ENCODE results near the gene ISCU. TPM values are rescaled to one million over a fixed set of nuclear protein-coding genes. Genes with fewer than 3 reads are reported as not detected.
"Not testable (repeated sequence)": the region's sequence is repeated elsewhere in the genome, so short reads cannot be mapped to it uniquely, and the experiment has no call there.

The ISCU gene
- total RNA-seq, 2 donors from 2014 or later, result 63.1 to 66.0 TPM

DNA sequence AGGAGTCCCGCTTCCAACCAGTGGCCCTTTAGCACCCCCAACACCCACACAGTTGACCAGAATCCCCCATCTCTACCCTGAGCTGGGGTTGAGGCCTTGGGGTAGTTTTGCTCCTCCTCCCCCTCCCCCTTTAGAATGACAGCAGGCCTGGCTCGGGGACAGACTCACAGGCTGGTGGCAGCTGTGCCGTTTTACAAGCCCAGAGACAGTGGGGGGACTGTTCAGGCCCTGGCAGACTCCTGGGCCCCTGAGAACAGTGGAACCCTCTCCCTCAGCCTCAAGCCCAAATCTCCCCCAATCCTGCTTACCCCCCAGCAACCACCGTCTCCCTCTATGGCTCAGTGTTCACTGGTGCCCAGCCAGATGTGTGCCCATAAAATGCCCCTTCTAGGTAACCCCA lies 25.4 kb downstream of the ISCU start:
- Histone ChIP-seq H3K36me3 (ENCODE audit: control insufficient read depth, insufficient read depth, low read length) (no peaks in the 10 kb centered on the region), H3K27ac (ENCODE audit: low read depth, low read length) (no peak overlapping the region), H3K4me3 (ENCODE audit: low read length) (no peak overlapping the region), H3K4me1 (ENCODE audit: control insufficient read depth, insufficient read depth, low read length) (no peaks in the 10 kb centered on the region), H3K9me3 (ENCODE audit: control insufficient read depth, low read length) (no peaks in the 10 kb centered on the region), H3K27me3 (ENCODE audit: control insufficient read depth, insufficient read depth, low read length, poor library complexity, severe bottlenecking) (no peaks in the 10 kb centered on the region), H3K9ac (ENCODE audit: extremely low read depth, low read length, poor library complexity, severe bottlenecking) (no peak overlapping the region)
- no peaks in the 10 kb centered on the region for H3K27me3 Mint-ChIP-seq (ENCODE audit: insufficient read depth)
- no peaks in the 10 kb centered on the region for H3K9me3 Mint-ChIP-seq
- DNase-seq, result no peak
- TF ChIP-seq, protein P1, sequence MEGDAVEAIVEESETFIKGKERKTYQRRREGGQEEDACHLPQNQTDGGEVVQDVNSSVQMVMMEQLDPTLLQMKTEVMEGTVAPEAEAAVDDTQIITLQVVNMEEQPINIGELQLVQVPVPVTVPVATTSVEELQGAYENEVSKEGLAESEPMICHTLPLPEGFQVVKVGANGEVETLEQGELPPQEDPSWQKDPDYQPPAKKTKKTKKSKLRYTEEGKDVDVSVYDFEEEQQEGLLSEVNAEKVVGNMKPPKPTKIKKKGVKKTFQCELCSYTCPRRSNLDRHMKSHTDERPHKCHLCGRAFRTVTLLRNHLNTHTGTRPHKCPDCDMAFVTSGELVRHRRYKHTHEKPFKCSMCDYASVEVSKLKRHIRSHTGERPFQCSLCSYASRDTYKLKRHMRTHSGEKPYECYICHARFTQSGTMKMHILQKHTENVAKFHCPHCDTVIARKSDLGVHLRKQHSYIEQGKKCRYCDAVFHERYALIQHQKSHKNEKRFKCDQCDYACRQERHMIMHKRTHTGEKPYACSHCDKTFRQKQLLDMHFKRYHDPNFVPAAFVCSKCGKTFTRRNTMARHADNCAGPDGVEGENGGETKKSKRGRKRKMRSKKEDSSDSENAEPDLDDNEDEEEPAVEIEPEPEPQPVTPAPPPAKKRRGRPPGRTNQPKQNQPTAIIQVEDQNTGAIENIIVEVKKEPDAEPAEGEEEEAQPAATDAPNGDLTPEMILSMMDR (conservative IDR thresholded peaks at IDR 0.05), result no peak
- H3K27ac Mint-ChIP-seq, result no peak overlapping the region
- H3K4me3 Mint-ChIP-seq, result no peak overlapping the region
- H3K4me1 Mint-ChIP-seq, result peaks cover 3% of the 10 kb centered on the region
- 89 to 100% methylated on average over 1 to 4 of the region's 4 CpGs for WGBS, 2 experiments (ENCODE audit: insufficient coverage in 1 of 2, insufficient read length in 1 of 2)
- H3K36me3 Mint-ChIP-seq (ENCODE audit: low read depth), result no peaks in the 10 kb centered on the region

DNA sequence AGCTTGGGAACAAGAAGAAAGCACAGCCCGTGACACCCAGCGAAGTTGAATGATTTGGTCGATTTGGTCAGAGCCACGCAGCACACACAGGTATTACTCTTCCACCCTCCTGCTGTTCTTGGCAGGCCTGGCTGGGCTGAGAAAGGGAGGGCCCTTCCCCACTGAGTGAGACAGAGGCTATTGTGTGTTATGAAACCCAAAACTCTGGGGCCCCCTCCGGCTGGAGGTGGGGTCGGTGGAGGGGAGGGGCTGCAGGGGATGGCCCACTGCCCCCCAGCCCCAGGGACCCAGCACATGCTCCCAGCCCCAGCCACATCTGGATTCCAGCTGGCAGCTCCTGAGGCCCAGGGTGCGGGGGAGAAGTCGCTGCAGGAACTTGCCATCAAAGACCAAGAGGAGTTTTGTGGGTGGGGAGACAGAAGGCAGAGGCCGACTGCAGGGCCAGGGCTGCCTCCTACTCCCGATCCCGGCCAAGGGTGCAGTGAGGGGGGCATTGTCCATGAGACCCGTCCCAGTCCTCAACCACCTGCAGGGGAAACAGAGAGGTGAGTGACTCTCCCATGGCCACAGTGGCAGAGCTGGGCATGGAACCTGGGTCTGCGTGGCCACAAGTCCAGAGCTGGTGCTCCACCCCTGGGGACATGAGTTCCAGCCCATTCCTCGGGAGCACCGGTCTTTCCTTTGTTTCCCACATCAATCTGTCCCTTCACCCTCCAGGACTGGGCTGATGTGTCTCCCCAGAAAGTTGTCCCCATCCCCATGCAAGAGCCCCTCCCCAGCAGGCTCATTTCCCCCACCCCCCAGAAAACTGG lies 26.8 kb downstream of the ISCU start:
- peak overlapping the region; percentile 74 for H3K27ac Mint-ChIP-seq
- H3K4me1 Mint-ChIP-seq, result peaks cover 3% of the 10 kb centered on the region
- TF ChIP-seq, protein P1 (conservative IDR thresholded peaks at IDR 0.05), result no peak
- H3K4me1 ChIP-seq (ENCODE audit: control insufficient read depth, insufficient read depth, low read length), result no peaks in the 10 kb centered on the region
- 46 to 64% methylated on average over 6 to 15 of the region's 15 CpGs for WGBS, 2 experiments (ENCODE audit: insufficient coverage in 1 of 2, insufficient read length in 1 of 2)
- no peaks in the 10 kb centered on the region for H3K36me3 ChIP-seq (ENCODE audit: control insufficient read depth, insufficient read depth, low read length)
- H3K27me3 ChIP-seq (ENCODE audit: control insufficient read depth, insufficient read depth, low read length, poor library complexity, severe bottlenecking), result no peaks in the 10 kb centered on the region
- no peaks in the 10 kb centered on the region for H3K27me3 Mint-ChIP-seq (ENCODE audit: insufficient read depth)
- no peaks in the 10 kb centered on the region for H3K36me3 Mint-ChIP-seq (ENCODE audit: low read depth)
- no peaks in the 10 kb centered on the region for H3K9me3 Mint-ChIP-seq
- H3K27ac ChIP-seq (ENCODE audit: low read depth, low read length), result no peak overlapping the region
- H3K4me3 ChIP-seq (ENCODE audit: low read length), result no peak overlapping the region
- no peak overlapping the region for H3K9ac ChIP-seq (ENCODE audit: extremely low read depth, low read length, poor library complexity, severe bottlenecking)
- H3K9me3 ChIP-seq (ENCODE audit: control insufficient read depth, low read length), result no peaks in the 10 kb centered on the region
- no peak overlapping the region for H3K4me3 Mint-ChIP-seq
- DNase-seq, result peak; percentile 78

- H3K36me3 ChIP-seq (ENCODE audit: control insufficient read depth, insufficient read depth, low read length), result no peaks in the 10 kb centered on the region
- WGBS, 2 experiments (ENCODE audit: insufficient coverage in 1 of 2, insufficient read length in 1 of 2), result 75 to 81% methylated on average over 5 to 7 of the region's 7 CpGs
- no peak overlapping the region for H3K4me3 ChIP-seq (ENCODE audit: low read length)
- H3K27ac Mint-ChIP-seq, result no peak overlapping the region
- no peak for DNase-seq
- H3K36me3 Mint-ChIP-seq (ENCODE audit: low read depth), result no peaks in the 10 kb centered on the region
- no peaks in the 10 kb centered on the region for H3K9me3 ChIP-seq (ENCODE audit: control insufficient read depth, low read length)
- H3K27me3 ChIP-seq (ENCODE audit: control insufficient read depth, insufficient read depth, low read length, poor library complexity, severe bottlenecking), result no peaks in the 10 kb centered on the region
- no peaks in the 10 kb centered on the region for H3K9me3 Mint-ChIP-seq
- H3K4me1 ChIP-seq (ENCODE audit: control insufficient read depth, insufficient read depth, low read length), result no peaks in the 10 kb centered on the region
- peaks cover 3% of the 10 kb centered on the region for H3K4me1 Mint-ChIP-seq
- H3K4me3 Mint-ChIP-seq, result no peak overlapping the region
- TF ChIP-seq, protein P1 (conservative IDR thresholded peaks at IDR 0.05), result no peak
- H3K27me3 Mint-ChIP-seq (ENCODE audit: insufficient read depth), result no peaks in the 10 kb centered on the region
- H3K27ac ChIP-seq (ENCODE audit: low read depth, low read length), result no peak overlapping the region
- H3K9ac ChIP-seq (ENCODE audit: extremely low read depth, low read length, poor library complexity, severe bottlenecking), result no peak overlapping the region
Measured at GRCh38 chr12:108589840-108590229, 27.4 kb downstream of the ISCU start.

- DNase-seq; H3K27me3 ChIP-seq (ENCODE audit: control insufficient read depth, insufficient read depth, low read length, poor library complexity, severe bottlenecking); H3K27me3 Mint-ChIP-seq (ENCODE audit: insufficient read depth); H3K36me3 ChIP-seq (ENCODE audit: control insufficient read depth, insufficient read depth, low read length); H3K9ac ChIP-seq (ENCODE audit: extremely low read depth, low read length, poor library complexity, severe bottlenecking); H3K4me3 ChIP-seq (ENCODE audit: low read length); H3K4me1 Mint-ChIP-seq; H3K4me3 Mint-ChIP-seq; H3K9me3 Mint-ChIP-seq; H3K36me3 Mint-ChIP-seq (ENCODE audit: low read depth); H3K4me1 ChIP-seq (ENCODE audit: control insufficient read depth, insufficient read depth, low read length); H3K27ac Mint-ChIP-seq; H3K9me3 ChIP-seq (ENCODE audit: control insufficient read depth, low read length); H3K27ac ChIP-seq (ENCODE audit: low read depth, low read length): not testable (repeated sequence)
- 92 to 96% methylated on average over 9 of the region's 9 CpGs for WGBS, 2 experiments (ENCODE audit: insufficient coverage in 1 of 2, insufficient read length in 1 of 2)
Measured at GRCh38 chr12:108590463-108590862, 28.1 kb downstream of the ISCU start.

Measured in endodermal cell (in vitro differentiated cells).